ENCODE results near the gene COPS6. TPM values are rescaled to one million over a fixed set of nuclear protein-coding genes. Genes with fewer than 3 reads are reported as not detected.

COPS6 gene
- total and polyA plus RNA-seq, 2 of the 4 experiments (the other 2 are of a cell fraction) = 185 to 325 TPM

- peaks cover 32 to 74% of the 10 kb centered on the region in 2 experiments for H3K79me1 ChIP-seq (ENCODE audit: low read depth in 1 of 2, low read length in 2 of 2)
- TSS peak; percentile 90 for BruUV-seq (replicated peaks)
- ChIA-PET POLR2A (ENCODE audit: unreplicated experiment) (no interaction called here), CTCF (interaction anchor here (0.9 to 1.6 kb wide), 2 partner anchors 9 to 113 kb away, joined by 3 to 5 read pairs; no protein-coding TSS in a partner anchor)
- no peak overlapping the region for H2BK15ac ChIP-seq (ENCODE audit: low read depth, low read length)
- no peaks in the 10 kb centered on the region for H3K9me3 ChIP-seq (ENCODE audit: control insufficient read depth, insufficient read depth, low read length)
- H3K4me1 ChIP-seq (ENCODE audit: control insufficient read depth, insufficient read depth, low read length) = peaks cover 15% of the 10 kb centered on the region
- H4K8ac ChIP-seq (ENCODE audit: low read depth in 2 of 2, low read length in 2 of 2) = peak overlapping the region in 1 of 2 experiments; percentile 11; a peak in 1 of 4 replicates
- H3K4ac ChIP-seq (ENCODE audit: low read depth, low read length) = peak overlapping the region; percentile 69; the same call in 1 of the 2 replicates
- intact Hi-C loops (cut with micrococcal nuclease) (no loop called here), dilution Hi-C loops (cut with HindIII; ENCODE audit: low sequenced_read_pairs, unreplicated experiment) (no loop called here), in situ Hi-C loops (cut with MboI; ENCODE audit: low sequenced_read_pairs) (no loop called here)
- no peak overlapping the region for H2BK20ac ChIP-seq (ENCODE audit: low read depth, low read length)
- no peak for ATAC-seq (ENCODE audit: low read depth)
- H4K20me1 ChIP-seq (ENCODE audit: insufficient read depth, low read length) = peaks cover 15% of the 10 kb centered on the region
- H2BK120ac ChIP-seq (ENCODE audit: low read depth, low read length) = no peak overlapping the region
- no peak overlapping the region for H4K5ac ChIP-seq (ENCODE audit: low read depth, low read length)
- peaks cover 55% of the 10 kb centered on the region for H3K36me3 ChIP-seq (ENCODE audit: control insufficient read depth, insufficient read depth, low read length)
- H3K56ac ChIP-seq (ENCODE audit: extremely low read depth, insufficient read depth, low read length) = no peak overlapping the region
- H3K9ac ChIP-seq (ENCODE audit: low read depth, low read length) = no peak overlapping the region
- no peak overlapping the region for H4K91ac ChIP-seq (ENCODE audit: insufficient read depth, low read depth, low read length)
- peak overlapping the region; percentile 27; the same call in 1 of the 2 replicates for H2AK5ac ChIP-seq (ENCODE audit: low read depth, low read length)
- peak; percentile 37 for DNase-seq
- H3K27ac ChIP-seq (ENCODE audit: insufficient read depth, low read length) = no peak overlapping the region; the same call in 1 of the 2 replicates
- peaks cover 13% of the 10 kb centered on the region for H3K9me1 ChIP-seq (ENCODE audit: insufficient read depth, low read length)
- H3K4me2 ChIP-seq (ENCODE audit: low read depth, low read length) = no peak overlapping the region
- H3K23ac ChIP-seq (ENCODE audit: low read depth, low read length) = peak overlapping the region; percentile 12; the same call in 1 of the 2 replicates
- no peak overlapping the region for H3K4me3 ChIP-seq (ENCODE audit: insufficient read depth, low read depth, low read length)
- 64% methylated on average over 3 of the region's 19 CpGs; no CpG with 5 or more reads in 1 of the 2 experiments for WGBS, 2 experiments (ENCODE audit: extremely low coverage in 2 of 2, insufficient read length in 1 of 2)
- no peak overlapping the region for H3K18ac ChIP-seq (ENCODE audit: low read depth, low read length)
- H2BK5ac ChIP-seq (ENCODE audit: low read depth, low read length, poor library complexity, severe bottlenecking) = no peak overlapping the region
- no peak overlapping the region for H3K14ac ChIP-seq (replicated peaks; ENCODE audit: low read depth, low read length)
- no peaks in the 10 kb centered on the region for H3K27me3 ChIP-seq (ENCODE audit: control insufficient read depth, insufficient read depth, low read length)
- peak overlapping the region; percentile 49 for H2AFZ ChIP-seq (replicated peaks; ENCODE audit: low read length, poor library complexity)
- no peak overlapping the region for H2AK9ac ChIP-seq (replicated peaks; ENCODE audit: low read depth, low read length, poor library complexity)
- TF ChIP-seq BHLHE40 (IDR thresholded peaks at IDR 0.05; ENCODE audit: low read depth, low read length) (peak; percentile 79), FOS (IDR thresholded peaks at IDR 0.05; ENCODE audit: low read depth, low read length) (no peak), CHD1 (IDR thresholded peaks at IDR 0.05; ENCODE audit: low read depth, low read length) (no peak), MXI1 (IDR thresholded peaks at IDR 0.05; ENCODE audit: borderline replicate concordance, low read depth, low read length) (0 out of 2 replicates have a peak, but pooled peaks have one; percentile 48)
- TF ChIP-seq, protein P1, sequence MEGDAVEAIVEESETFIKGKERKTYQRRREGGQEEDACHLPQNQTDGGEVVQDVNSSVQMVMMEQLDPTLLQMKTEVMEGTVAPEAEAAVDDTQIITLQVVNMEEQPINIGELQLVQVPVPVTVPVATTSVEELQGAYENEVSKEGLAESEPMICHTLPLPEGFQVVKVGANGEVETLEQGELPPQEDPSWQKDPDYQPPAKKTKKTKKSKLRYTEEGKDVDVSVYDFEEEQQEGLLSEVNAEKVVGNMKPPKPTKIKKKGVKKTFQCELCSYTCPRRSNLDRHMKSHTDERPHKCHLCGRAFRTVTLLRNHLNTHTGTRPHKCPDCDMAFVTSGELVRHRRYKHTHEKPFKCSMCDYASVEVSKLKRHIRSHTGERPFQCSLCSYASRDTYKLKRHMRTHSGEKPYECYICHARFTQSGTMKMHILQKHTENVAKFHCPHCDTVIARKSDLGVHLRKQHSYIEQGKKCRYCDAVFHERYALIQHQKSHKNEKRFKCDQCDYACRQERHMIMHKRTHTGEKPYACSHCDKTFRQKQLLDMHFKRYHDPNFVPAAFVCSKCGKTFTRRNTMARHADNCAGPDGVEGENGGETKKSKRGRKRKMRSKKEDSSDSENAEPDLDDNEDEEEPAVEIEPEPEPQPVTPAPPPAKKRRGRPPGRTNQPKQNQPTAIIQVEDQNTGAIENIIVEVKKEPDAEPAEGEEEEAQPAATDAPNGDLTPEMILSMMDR (conservative IDR thresholded peaks at IDR 0.05; ENCODE audit: low read depth, low read length) = 0 out of 2 replicates have a peak, but pooled peaks have one; percentile 16
Observed at GRCh38 chr7:100091411-100092181, 2.8 kb downstream of the COPS6 start.
